SK-N-SH treated with all-trans-retinoic acid at 6 μM for 48 hours (cell line): Measurements from ENCODE around the gene AP3D1.
A peak's percentile ranks its signal among the peaks of the same experiment; 100 is the strongest.

Experiments used
- ATAC-seq: fragments of 200-7000 bp; cut with Tn5 transposase; 3 replicates; pipeline ENCODE4 v1.9.1; 2020; ENCODE audit warnings: mild to moderate bottlenecking, moderate library complexity
- ARNTL ChIP-seq: fragments of 450-650 bp; formaldehyde crosslinking; IDR thresholded peaks from 2 replicates; pipeline ENCODE4 v1.5.0; 2020; ENCODE audit warnings: low read depth, mild to moderate bottlenecking, moderate library complexity, borderline replicate concordance
- BACH2 ChIP-seq: fragments of 250-450 bp; sonication (Bioruptor Pico); IDR thresholded peaks from 2 replicates; pipeline ENCODE4 v1.9.0; 2021; ENCODE audit warnings: mild to moderate bottlenecking, borderline replicate concordance
- CREB5 ChIP-seq: fragments of 250-450 bp; sonication (Bioruptor Pico); IDR thresholded peaks from 2 replicates; pipeline ENCODE4 v1.5.1; 2020; ENCODE audit warnings: low read depth, mild to moderate bottlenecking, moderate library complexity
- CSDC2 ChIP-seq: fragments of 250-450 bp; sonication (Bioruptor Pico); IDR thresholded peaks from 2 replicates; pipeline ENCODE4 v1.5.0; 2020; ENCODE audit warnings: mild to moderate bottlenecking, moderate library complexity
- CSRNP3 ChIP-seq: fragments of 250-450 bp; sonication (Bioruptor Pico); IDR thresholded peaks from 2 replicates; pipeline ENCODE4 v1.5.1; 2021; ENCODE audit warnings: mild to moderate bottlenecking, moderate library complexity
- ESRRG ChIP-seq: fragments of 250-450 bp; sonication (Bioruptor Pico); IDR thresholded peaks from 2 replicates; pipeline ENCODE4 v1.6.1; 2021; ENCODE audit warnings: mild to moderate bottlenecking
- GLIS3 ChIP-seq: fragments of 250-450 bp; sonication (Bioruptor Pico); IDR thresholded peaks from 2 replicates; pipeline ENCODE4 v1.5.0; 2020; ENCODE audit warnings: mild to moderate bottlenecking, moderate library complexity
- ISL1 ChIP-seq: fragments of 250-450 bp; sonication (Bioruptor Pico); IDR thresholded peaks from 2 replicates; pipeline ENCODE4 v2.1.2; 2022; ENCODE audit warnings: mild to moderate bottlenecking, moderate library complexity
- PATZ1 ChIP-seq: fragments of 250-450 bp; sonication (Bioruptor Pico); IDR thresholded peaks from 2 replicates; pipeline ENCODE4 v1.8.0; 2020; ENCODE audit warnings: mild to moderate bottlenecking, moderate library complexity, borderline replicate concordance
- POU6F1 ChIP-seq: fragments of 250-450 bp; sonication (Bioruptor Pico); IDR thresholded peaks from 2 replicates; pipeline ENCODE4 v1.8.0; 2021; ENCODE audit warnings: low read depth, mild to moderate bottlenecking, moderate library complexity, borderline replicate concordance
- SNAI2 ChIP-seq: fragments of 250-450 bp; sonication (Bioruptor Pico); IDR thresholded peaks from 2 replicates; pipeline ENCODE4 v1.5.0; 2020; ENCODE audit warnings: mild to moderate bottlenecking, moderate library complexity
- TCF4 ChIP-seq: fragments of 250-450 bp; sonication (Bioruptor Pico); IDR thresholded peaks from 2 replicates; pipeline ENCODE4 v1.8.0; 2021; ENCODE audit warnings: mild to moderate bottlenecking, moderate library complexity, borderline replicate concordance
- ZC3H10 ChIP-seq: fragments of 250-450 bp; sonication (Bioruptor Pico); IDR thresholded peaks from 2 replicates; pipeline ENCODE4 v1.5.1; 2021; ENCODE audit warnings: mild to moderate bottlenecking, moderate library complexity
- ZFP30 ChIP-seq: fragments of 450-650 bp; formaldehyde crosslinking; IDR thresholded peaks from 2 replicates; pipeline ENCODE4 v1.5.0; 2022; ENCODE audit warnings: mild to moderate bottlenecking, moderate library complexity
- ZNF565 ChIP-seq: fragments of 450-650 bp; formaldehyde crosslinking; conservative IDR thresholded peaks from 2 replicates; pipeline ENCODE4 v1.5.0; 2020; ENCODE audit warnings: low read depth, mild to moderate bottlenecking, moderate library complexity
- ZNF70 ChIP-seq: fragments of 450-650 bp; formaldehyde crosslinking; IDR thresholded peaks from 2 replicates; pipeline ENCODE4 v1.5.0; 2020; ENCODE audit warnings: mild to moderate bottlenecking, moderate library complexity

AP3D1 gene

GRCh38 chr19:2188708-2189385, 37.5 kb upstream of the AP3D1 start (continued):
- TF ChIP-seq CSRNP3 (no peak), POU6F1 (CRISPR knock-in tag) (no peak), ESRRG (no peak)

GRCh38 chr19:2187159-2187558, 35.8 kb upstream of the AP3D1 start:
- TF ChIP-seq TCF4 (CRISPR knock-in tag), result no peak
- no peak for TF ChIP-seq ZNF565 (CRISPR knock-in tag)
- TF ChIP-seq ZC3H10 (CRISPR knock-in tag), result no peak
- no peak for TF ChIP-seq SNAI2 (CRISPR knock-in tag)
- no peak for TF ChIP-seq GLIS3
- TF ChIP-seq PATZ1 (CRISPR knock-in tag), result no peak
- TF ChIP-seq ZNF70 (CRISPR knock-in tag), result no peak
- TF ChIP-seq ESRRG, result no peak
- TF ChIP-seq BACH2 (CRISPR knock-in tag), result no peak
- no peak for TF ChIP-seq ARNTL (CRISPR knock-in tag)
- no peak for TF ChIP-seq ZFP30 (CRISPR knock-in tag)
- ATAC-seq, result no peak

- TF ChIP-seq SNAI2 (CRISPR knock-in tag), result no peak
- TF ChIP-seq POU6F1 (CRISPR knock-in tag), result no peak
- TF ChIP-seq PATZ1 (CRISPR knock-in tag), result no peak
- TF ChIP-seq ESRRG, result no peak
- peak; percentile 49 for ATAC-seq
Observed at GRCh38 chr19:2186071-2186846, 34.9 kb upstream of the AP3D1 start.

GRCh38 chr19:2185734-2186070, 34.3 kb upstream of the AP3D1 start:
- no peak for TF ChIP-seq TCF4 (CRISPR knock-in tag)
- ATAC-seq, result no peak

- no peak for ATAC-seq
- TF ChIP-seq ZNF70 (CRISPR knock-in tag), result no peak
- no peak for TF ChIP-seq CSDC2 (CRISPR knock-in tag)
- TF ChIP-seq CREB5 (CRISPR knock-in tag), result no peak
- no peak for TF ChIP-seq ISL1
- no peak for TF ChIP-seq ESRRG
Observed at GRCh38 chr19:2184422-2184975, 33.1 kb upstream of the AP3D1 start.
